Karpas-422 (cell line): ENCODE measurements around the gene OR10A3. TPM values are rescaled to one million over a fixed set of nuclear protein-coding genes. Genes with fewer than 3 reads are reported as not detected.

ENCODE experiments used
- DNase-seq: peaks from one replicate; pipeline ENCODE4 v3.0.0-alpha.2; 2015
- H2AFZ ChIP-seq: fragments of 200-600 bp; sonication (generic); 2 replicates; pipeline ENCODE4 v1.6.1; 2014; ENCODE audit warnings: antibody characterized with exemption, low read length, mixed read lengths
- H3K27ac ChIP-seq: fragments of 200-600 bp; sonication (generic); 2 replicates; pipeline ENCODE4 v1.5.1; 2014; ENCODE audit warnings: mild to moderate bottlenecking, low read length, moderate library complexity
- H3K27me3 ChIP-seq: fragments of 200-600 bp; sonication (generic); 2 replicates; pipeline ENCODE4 v1.6.1; 2014; ENCODE audit warnings: low read length, mixed read lengths
- H3K36me3 ChIP-seq: fragments of 200-600 bp; sonication (generic); 2 replicates; pipeline ENCODE4 v1.6.1; 2014; ENCODE audit warnings: low read length, mixed read lengths; ENCODE audit not compliant: insufficient read depth
- H3K4me1 ChIP-seq: fragments of 200-600 bp; sonication (generic); 2 replicates; pipeline ENCODE4 v1.6.1; 2014; ENCODE audit warnings: mild to moderate bottlenecking, low read length, mixed read lengths
- H3K4me2 ChIP-seq: fragments of 200-600 bp; sonication (generic); 2 replicates; pipeline ENCODE4 v1.6.1; 2014; ENCODE audit warnings: low read length, low read depth, mild to moderate bottlenecking; ENCODE audit not compliant: poor library complexity, severe bottlenecking
- H3K4me3 ChIP-seq: fragments of 200-600 bp; sonication (generic); 2 replicates; pipeline ENCODE4 v1.5.1; 2014; ENCODE audit warnings: mild to moderate bottlenecking, antibody characterized with exemption, low read length, mixed read lengths
- H3K79me2 ChIP-seq: fragments of 200-600 bp; sonication (generic); 2 replicates; pipeline ENCODE4 v1.6.1; 2014; ENCODE audit warnings: mild to moderate bottlenecking, low read length, mixed read lengths
- H3K9ac ChIP-seq: fragments of 200-600 bp; sonication (generic); 2 replicates; pipeline ENCODE4 v1.6.0; 2014; ENCODE audit warnings: low read length
- H3K9me2 ChIP-seq: fragments of 200-600 bp; sonication (generic), shearing (Covaris generic); replicated peaks from 2 replicates; pipeline ENCODE4 v1.6.0; 2014; ENCODE audit warnings: mild to moderate bottlenecking, low read length, moderate library complexity; ENCODE audit not compliant: insufficient read depth
- H3K9me3 ChIP-seq: fragments of 300-700, 200-600 bp; sonication (generic); 2 replicates; pipeline ENCODE4 v1.6.1; 2014; ENCODE audit warnings: low read length, mixed read lengths
- H4K20me1 ChIP-seq: fragments of 200-600 bp; sonication (generic); 2 replicates; pipeline ENCODE4 v1.6.1; 2014; ENCODE audit warnings: mild to moderate bottlenecking, antibody characterized with exemption, low read length, low read depth; ENCODE audit not compliant: insufficient read depth
- total RNA-seq: library from RNA; depleted of rRNA; stranded (reverse); fragments of >200 nt; shearing (Covaris generic); gene quantifications from 2 replicates; pipeline ENCODE4 v1.2.3, GENCODE V29; 2014; ENCODE audit warnings: low replicate concordance

OR10A3 gene
- total RNA-seq, 1 experiment from 2014 or later, result not detected

DNA sequence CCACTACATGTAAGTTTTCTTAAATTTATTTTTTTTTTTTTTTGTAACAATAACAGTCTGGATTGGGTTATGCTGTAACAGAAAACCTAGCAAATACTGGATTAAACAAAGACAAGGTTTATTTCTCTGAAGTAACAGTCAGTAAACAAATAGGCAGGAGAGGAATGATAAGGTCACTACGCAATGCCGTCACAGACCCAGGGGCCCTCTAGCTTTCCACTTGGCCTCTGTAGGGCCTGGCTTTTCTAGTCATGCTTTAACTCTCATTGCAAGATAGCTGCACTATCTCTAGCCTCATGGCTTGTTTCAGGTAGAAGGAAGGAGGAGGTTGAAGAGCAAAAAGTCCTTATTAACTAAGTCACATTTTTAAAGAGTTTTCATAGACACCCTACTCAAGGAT lies 17.0 kb downstream of the OR10A3 start:
- Histone ChIP-seq H3K9me2 (no peaks in the 10 kb centered on the region), H3K36me3 (no peaks in the 10 kb centered on the region), H3K9ac (no peak overlapping the region), H3K4me1 (no peaks in the 10 kb centered on the region), H4K20me1 (no peaks in the 10 kb centered on the region), H3K4me2 (no peak overlapping the region), H2AFZ (no peak overlapping the region), H3K4me3 (no peak overlapping the region), H3K79me2 (no peaks in the 10 kb centered on the region), H3K27ac (no peak overlapping the region), H3K27me3 (no peaks in the 10 kb centered on the region), H3K9me3 (no peaks in the 10 kb centered on the region)
- no peak for DNase-seq

DNA sequence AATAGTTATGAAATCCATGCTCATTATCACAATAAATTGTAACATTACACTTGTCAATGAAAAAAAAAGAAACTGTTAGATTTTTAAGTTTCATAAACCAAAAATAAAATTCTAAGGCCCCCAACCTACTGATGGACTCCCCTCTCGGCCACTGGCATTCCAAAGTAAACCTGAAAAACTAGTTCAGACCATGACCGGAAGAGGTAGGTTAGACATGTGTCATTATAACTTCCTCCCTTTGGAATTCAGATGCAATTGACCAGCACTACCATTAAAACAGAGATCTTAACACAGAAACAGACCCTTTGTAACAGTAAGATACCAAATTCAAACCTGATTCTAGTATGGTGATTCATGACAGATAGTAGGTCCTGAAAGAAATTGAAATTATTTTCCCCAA lies 23.4 kb downstream of the OR10A3 start:
- H3K36me3 ChIP-seq, result no peaks in the 10 kb centered on the region
- no peaks in the 10 kb centered on the region for H3K9me2 ChIP-seq
- H3K4me2 ChIP-seq, result no peak overlapping the region
- H3K4me3 ChIP-seq, result no peak overlapping the region
- no peaks in the 10 kb centered on the region for H3K79me2 ChIP-seq
- no peaks in the 10 kb centered on the region for H4K20me1 ChIP-seq
- no peaks in the 10 kb centered on the region for H3K27me3 ChIP-seq
- no peaks in the 10 kb centered on the region for H3K4me1 ChIP-seq
- no peaks in the 10 kb centered on the region for H3K9me3 ChIP-seq
- no peak for DNase-seq
- no peak overlapping the region for H3K9ac ChIP-seq
- H2AFZ ChIP-seq, result no peak overlapping the region
- H3K27ac ChIP-seq, result no peak overlapping the region

DNA sequence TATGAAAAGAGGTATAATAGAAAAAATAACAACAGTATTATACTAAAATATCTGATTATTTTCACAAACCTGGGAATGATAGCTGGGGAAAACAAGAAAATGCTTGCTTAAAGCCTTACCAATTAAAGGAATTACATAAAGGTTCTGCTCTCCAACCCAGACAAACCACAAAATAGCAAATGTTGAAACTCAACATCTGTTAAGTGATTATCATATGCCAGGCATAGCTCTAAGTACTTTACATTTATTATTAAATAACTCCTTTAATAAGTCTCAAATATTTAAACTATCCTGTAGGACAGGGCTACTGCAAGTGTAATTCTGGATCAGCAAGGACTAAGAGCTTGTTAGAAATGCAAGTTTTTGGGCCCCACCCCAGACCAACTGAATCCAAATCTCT lies 30.5 kb downstream of the OR10A3 start:
- no peak overlapping the region for H3K4me2 ChIP-seq
- H3K27me3 ChIP-seq, result no peaks in the 10 kb centered on the region
- no peak for DNase-seq
- no peaks in the 10 kb centered on the region for H3K36me3 ChIP-seq
- H3K4me1 ChIP-seq, result peaks cover 6% of the 10 kb centered on the region
- H3K9me2 ChIP-seq, result no peaks in the 10 kb centered on the region
- H3K9me3 ChIP-seq, result no peaks in the 10 kb centered on the region
- H3K79me2 ChIP-seq, result no peaks in the 10 kb centered on the region
- H2AFZ ChIP-seq, result no peak overlapping the region
- H3K9ac ChIP-seq, result no peak overlapping the region
- no peak overlapping the region for H3K4me3 ChIP-seq
- no peak overlapping the region for H3K27ac ChIP-seq
- no peaks in the 10 kb centered on the region for H4K20me1 ChIP-seq

DNA sequence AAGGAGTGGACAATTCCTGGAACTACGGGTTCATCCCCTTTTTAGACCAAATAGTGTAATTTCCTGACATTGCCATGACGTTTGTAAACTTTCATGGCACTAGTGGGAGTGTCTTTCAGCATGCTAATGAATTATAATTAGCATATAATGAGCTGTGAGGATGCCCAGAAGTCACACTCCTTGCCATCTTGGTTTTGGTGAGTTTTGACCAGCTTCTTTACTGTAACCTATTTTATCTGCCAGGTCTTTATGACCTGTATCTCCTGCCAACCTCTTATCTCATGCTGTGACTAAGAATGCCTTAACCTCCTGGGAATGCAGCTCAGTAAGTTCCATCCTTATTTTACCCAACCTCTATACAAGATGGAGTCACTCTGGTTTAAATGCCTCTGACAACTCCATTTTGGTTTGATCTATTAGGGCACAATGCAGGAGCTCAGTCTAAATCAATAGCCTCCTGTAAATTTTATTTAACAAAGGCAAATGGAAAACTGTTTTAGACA lies 31.2 kb downstream of the OR10A3 start:
- Histone ChIP-seq H3K4me3 (no peak overlapping the region), H2AFZ (no peak overlapping the region), H3K27ac (no peak overlapping the region), H3K79me2 (no peaks in the 10 kb centered on the region), H3K9me2 (no peaks in the 10 kb centered on the region), H4K20me1 (no peaks in the 10 kb centered on the region), H3K4me2 (no peak overlapping the region), H3K4me1 (peaks cover 6% of the 10 kb centered on the region), H3K9ac (no peak overlapping the region), H3K9me3 (no peaks in the 10 kb centered on the region), H3K36me3 (no peaks in the 10 kb centered on the region), H3K27me3 (no peaks in the 10 kb centered on the region)
- no peak for DNase-seq

DNA sequence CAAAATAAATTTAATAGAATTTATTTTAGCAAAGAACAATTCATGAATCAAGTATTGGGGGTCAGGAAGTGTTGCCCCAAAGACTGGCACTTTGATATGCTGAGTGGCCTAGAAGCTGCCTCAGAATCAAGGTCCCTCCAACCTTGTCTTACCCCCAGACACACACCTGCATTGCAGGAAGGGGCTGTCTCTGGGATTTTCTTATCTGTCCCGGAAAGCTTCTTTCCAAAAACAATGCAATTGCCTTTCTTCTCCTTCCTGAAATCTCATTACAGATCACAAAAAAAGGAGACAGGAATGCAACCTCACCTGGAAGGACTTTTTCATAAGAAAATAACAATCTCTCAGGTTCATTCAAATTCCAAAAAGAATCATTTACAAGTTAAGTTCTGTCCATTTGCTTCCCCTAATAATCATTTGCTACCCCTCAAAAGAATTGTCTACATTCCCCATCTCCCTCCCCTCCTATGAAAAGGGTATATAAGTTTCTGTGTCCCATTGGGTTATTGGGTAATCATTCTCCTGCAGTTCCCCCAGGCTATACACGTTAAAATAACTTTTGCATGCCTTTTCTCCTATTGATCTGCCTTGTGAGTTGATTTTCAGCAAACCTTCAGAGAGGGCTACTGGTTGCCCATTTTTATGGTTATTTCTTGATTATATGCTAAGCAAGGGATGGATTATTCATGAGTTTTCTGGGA lies 31.8 kb downstream of the OR10A3 start:
- Histone ChIP-seq H3K9ac (no peak overlapping the region), H3K9me2 (no peaks in the 10 kb centered on the region), H3K27ac (no peak overlapping the region), H3K36me3 (no peaks in the 10 kb centered on the region), H3K4me2 (no peak overlapping the region), H3K27me3 (no peaks in the 10 kb centered on the region), H4K20me1 (no peaks in the 10 kb centered on the region), H3K4me3 (no peak overlapping the region), H3K9me3 (no peaks in the 10 kb centered on the region), H3K4me1 (peaks cover 6% of the 10 kb centered on the region), H3K79me2 (no peaks in the 10 kb centered on the region), H2AFZ (no peak overlapping the region)
- no peak for DNase-seq

DNA sequence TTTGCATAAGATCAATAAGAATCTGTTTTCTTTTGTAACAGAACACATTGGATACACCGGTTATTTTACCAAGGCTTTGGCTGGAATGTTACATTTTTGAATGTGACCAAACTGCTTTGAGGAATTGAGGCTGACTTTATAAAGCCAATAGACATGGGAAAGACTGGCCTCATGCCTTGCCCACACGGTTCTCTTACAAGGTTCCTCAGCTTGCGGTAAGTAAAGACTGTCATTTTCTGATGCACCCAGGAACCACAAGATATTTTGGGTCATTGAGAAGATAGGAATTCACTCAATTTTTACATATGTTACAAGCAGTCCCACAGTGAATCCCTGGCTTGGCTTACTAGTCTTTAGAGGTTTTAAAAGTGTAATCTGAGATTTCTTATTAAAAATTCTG lies 34.4 kb downstream of the OR10A3 start:
- Histone ChIP-seq H3K79me2 (no peaks in the 10 kb centered on the region), H3K27ac (no peak overlapping the region), H3K9ac (no peak overlapping the region), H3K27me3 (no peaks in the 10 kb centered on the region), H3K4me1 (peaks cover 6% of the 10 kb centered on the region), H3K4me3 (no peak overlapping the region), H3K36me3 (no peaks in the 10 kb centered on the region), H4K20me1 (no peaks in the 10 kb centered on the region), H3K9me3 (no peaks in the 10 kb centered on the region), H2AFZ (no peak overlapping the region), H3K9me2 (no peaks in the 10 kb centered on the region), H3K4me2 (no peak overlapping the region)
- peak; percentile 12 for DNase-seq

DNA sequence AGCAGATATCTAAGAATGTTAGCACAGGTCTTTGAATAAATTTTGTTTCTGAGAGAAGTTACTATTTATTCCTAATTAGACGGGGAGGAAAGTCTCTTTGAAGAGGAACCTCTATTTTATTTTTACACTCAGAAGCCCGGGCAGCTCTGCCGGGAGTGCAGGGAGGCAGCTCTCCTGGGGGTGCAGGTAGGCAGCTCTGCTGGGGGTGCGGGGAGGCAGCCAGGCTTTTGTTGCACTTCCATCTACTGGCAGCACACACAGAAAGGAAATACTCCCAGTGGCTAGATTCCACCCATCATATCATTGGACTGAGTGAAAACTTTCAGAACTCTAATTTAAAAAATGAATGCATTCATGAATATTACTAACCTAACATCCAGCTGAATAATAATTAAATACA lies 35.0 kb downstream of the OR10A3 start:
- no peaks in the 10 kb centered on the region for H3K9me3 ChIP-seq
- no peaks in the 10 kb centered on the region for H3K27me3 ChIP-seq
- H3K9me2 ChIP-seq, result no peaks in the 10 kb centered on the region
- H3K79me2 ChIP-seq, result no peaks in the 10 kb centered on the region
- no peak overlapping the region for H2AFZ ChIP-seq
- no peak for DNase-seq
- no peak overlapping the region for H3K9ac ChIP-seq
- H3K27ac ChIP-seq, result no peak overlapping the region
- H3K4me3 ChIP-seq, result no peak overlapping the region
- no peak overlapping the region for H3K4me2 ChIP-seq
- peaks cover 2% of the 10 kb centered on the region for H3K4me1 ChIP-seq
- H4K20me1 ChIP-seq, result no peaks in the 10 kb centered on the region
- no peaks in the 10 kb centered on the region for H3K36me3 ChIP-seq

DNA sequence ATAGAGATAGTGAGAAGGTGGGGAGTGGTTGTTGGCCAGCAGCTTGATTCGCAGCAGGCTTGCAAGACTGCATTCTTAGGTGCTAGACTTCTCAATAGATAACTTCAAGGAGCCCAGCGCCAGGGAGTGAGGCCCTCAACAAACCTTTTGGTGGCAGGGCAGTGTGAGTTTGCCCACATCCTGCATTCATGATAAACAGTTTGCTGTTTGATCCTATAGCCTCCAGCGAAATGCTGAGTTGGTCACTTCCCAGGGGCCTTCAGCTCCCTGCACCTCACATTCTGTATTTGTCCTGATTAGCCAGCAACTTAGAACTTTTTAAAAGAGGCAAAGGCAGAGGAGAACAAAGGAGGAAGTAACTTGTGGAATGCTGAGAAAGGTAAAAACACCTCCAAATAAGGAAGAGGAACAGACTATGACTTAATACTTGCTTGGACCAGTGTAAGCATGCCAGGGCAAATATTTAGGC lies 35.5 kb downstream of the OR10A3 start:
- H3K4me3 ChIP-seq, result no peak overlapping the region
- H2AFZ ChIP-seq, result no peak overlapping the region
- no peaks in the 10 kb centered on the region for H4K20me1 ChIP-seq
- H3K9me2 ChIP-seq, result no peaks in the 10 kb centered on the region
- H3K27me3 ChIP-seq, result no peaks in the 10 kb centered on the region
- DNase-seq, result peak; percentile 34
- H3K4me2 ChIP-seq, result no peak overlapping the region
- H3K79me2 ChIP-seq, result no peaks in the 10 kb centered on the region
- no peaks in the 10 kb centered on the region for H3K36me3 ChIP-seq
- no peak overlapping the region for H3K27ac ChIP-seq
- no peak overlapping the region for H3K9ac ChIP-seq
- no peaks in the 10 kb centered on the region for H3K9me3 ChIP-seq
- no peaks in the 10 kb centered on the region for H3K4me1 ChIP-seq
